Stimulated activated naive CD8-positive, alpha-beta T cell treated with anti-CD3 and anti-CD28 coated beads, Interleukin-15, Interleukin-2, amounts not matched to agents 100 ng/mL and 50 ng/mL, for 24 hours (primary cell): ENCODE measurements around the gene SUSD3.
A peak's percentile ranks its signal among the peaks of the same experiment; 100 is the strongest.
"Not testable (repeated sequence)": the region's sequence is repeated elsewhere in the genome, so short reads cannot be mapped to it uniquely, and the experiment has no call there.

Experiments used
- H3K27ac Mint-ChIP-seq: one replicate; pipeline ENCODE4 v1.8.0; 2021; ENCODE audit warnings: mild to moderate bottlenecking, mixed read lengths
- H3K27me3 Mint-ChIP-seq: one replicate; pipeline ENCODE4 v1.8.0; 2021; ENCODE audit warnings: mixed read lengths
- H3K36me3 Mint-ChIP-seq: one replicate; pipeline ENCODE4 v1.8.0; 2021; ENCODE audit warnings: low read depth, mixed read lengths
- H3K4me1 Mint-ChIP-seq: one replicate; pipeline ENCODE4 v1.8.0; 2021; ENCODE audit warnings: low read depth, mixed read lengths
- H3K4me3 Mint-ChIP-seq: one replicate; pipeline ENCODE4 v1.8.0; 2021; ENCODE audit warnings: mild to moderate bottlenecking, mixed read lengths
- H3K9me3 Mint-ChIP-seq: one replicate; pipeline ENCODE4 v1.8.0; 2021; ENCODE audit warnings: mixed read lengths

Gene SUSD3

GRCh38 chr9:93058355-93059010, at the start of gene SUSD3:
Gene SUSD3 (plus strand): TSS chr9:93058701. CDS start chr9:93058743, 42 bp downstream.
- Mint-ChIP-seq H3K4me3 (peak within 1 kb of the TSS; percentile 89), H3K27me3 (no peaks in the 10 kb centered on the region), H3K36me3 (no peaks in the 10 kb centered on the region), H3K27ac (peak within 1 kb of the TSS; percentile 91), H3K4me1 (peaks cover 66% of the 10 kb centered on the region), H3K9me3 (no peaks in the 10 kb centered on the region)

DNA sequence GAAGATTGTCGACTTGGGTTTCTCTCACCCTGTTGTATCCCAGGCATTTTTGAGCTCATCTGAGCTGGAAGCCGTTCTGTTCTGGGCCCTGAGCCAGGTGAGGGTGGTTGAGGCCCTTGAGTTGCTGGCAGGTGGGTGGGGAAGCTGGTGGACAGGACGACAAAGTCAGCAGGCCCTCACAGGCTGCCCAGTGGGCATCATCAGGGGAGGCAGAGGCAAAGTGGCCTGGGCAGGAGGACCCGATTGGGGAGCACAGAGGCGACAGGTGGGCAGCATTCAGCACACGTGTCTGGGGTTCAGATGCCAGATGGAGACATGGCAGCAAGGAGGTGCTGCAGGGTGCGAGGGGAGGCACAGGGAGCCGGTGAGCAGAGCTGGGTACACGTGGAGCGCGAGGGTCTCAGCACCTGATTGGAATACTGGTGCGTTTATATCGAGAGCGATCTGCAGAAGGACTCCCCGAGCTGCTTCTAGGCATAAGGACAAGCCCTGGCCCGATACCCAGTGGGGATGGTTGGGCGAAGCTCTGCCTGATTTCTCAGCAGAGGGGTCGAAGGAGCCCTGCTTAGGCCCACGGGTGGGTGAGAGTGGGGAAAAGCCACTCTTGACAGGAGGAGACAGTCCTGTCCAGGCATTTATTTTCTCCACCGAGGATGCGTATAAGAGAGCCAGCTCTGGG, 49.0 kb upstream of the SUSD3 start:
- H3K9me3 Mint-ChIP-seq = no peaks in the 10 kb centered on the region
- peaks cover 40% of the 10 kb centered on the region for H3K36me3 Mint-ChIP-seq
- H3K4me1 Mint-ChIP-seq = peaks cover 5% of the 10 kb centered on the region
- H3K27me3 Mint-ChIP-seq = no peaks in the 10 kb centered on the region
- no peak overlapping the region for H3K4me3 Mint-ChIP-seq
- H3K27ac Mint-ChIP-seq = no peak overlapping the region

GRCh38 chr9:93010056-93010455, 48.4 kb upstream of the SUSD3 start:
- H3K27ac Mint-ChIP-seq = no peak overlapping the region
- no peak overlapping the region for H3K4me3 Mint-ChIP-seq
- H3K9me3 Mint-ChIP-seq = no peaks in the 10 kb centered on the region

DNA sequence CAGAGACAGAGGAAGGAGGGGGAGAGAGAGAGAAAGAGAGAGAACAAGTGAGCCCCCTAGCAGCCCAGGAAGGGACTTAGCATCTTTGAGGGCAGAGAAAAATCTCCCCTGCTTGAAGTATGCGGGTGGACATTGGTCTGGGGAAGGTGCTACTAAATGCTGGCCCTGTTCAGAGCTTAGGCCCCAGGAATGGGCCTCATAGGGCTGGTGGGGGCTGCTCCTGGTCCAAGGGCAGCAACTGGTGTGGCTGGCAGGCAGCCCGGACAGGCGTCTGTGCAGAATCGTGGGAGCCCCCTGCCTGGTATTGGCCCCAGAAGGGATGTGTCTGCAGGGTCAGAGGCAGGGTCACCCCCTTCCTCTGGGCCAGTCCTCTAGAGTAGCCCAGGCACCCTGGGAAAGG, 47.8 kb upstream of the SUSD3 start:
- Mint-ChIP-seq H3K4me3 (no peak overlapping the region), H3K4me1 (peaks cover 4% of the 10 kb centered on the region), H3K27me3 (no peaks in the 10 kb centered on the region), H3K9me3 (no peaks in the 10 kb centered on the region), H3K27ac (peak overlapping the region; percentile 61), H3K36me3 (peaks cover 38% of the 10 kb centered on the region)

More at GRCh38 chr9:93010056-93010455, 48.4 kb upstream of the SUSD3 start:
- H3K27me3 Mint-ChIP-seq = no peaks in the 10 kb centered on the region
- H3K4me1 Mint-ChIP-seq = peaks cover 4% of the 10 kb centered on the region
- peaks cover 38% of the 10 kb centered on the region for H3K36me3 Mint-ChIP-seq

DNA sequence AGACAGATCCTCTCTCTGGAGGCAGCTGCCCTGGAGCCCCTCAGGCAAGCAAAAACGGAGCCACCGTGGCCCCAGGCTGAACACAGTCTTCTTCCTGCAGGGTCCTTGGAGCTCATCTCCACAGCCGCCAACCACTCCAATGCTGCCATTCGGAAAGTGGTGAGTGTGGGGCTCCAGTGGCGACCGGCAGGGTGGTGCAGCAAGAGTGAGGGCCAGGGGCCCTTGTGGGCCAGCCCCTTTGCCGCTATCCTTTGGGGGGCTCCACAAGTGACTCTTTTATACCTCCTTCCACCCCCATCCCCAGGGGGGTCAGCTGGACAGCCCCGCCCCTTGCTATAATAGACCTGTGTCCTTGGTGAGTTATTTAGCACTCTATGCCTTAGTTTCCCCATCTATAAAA, 47.4 kb upstream of the SUSD3 start:
- H3K36me3 Mint-ChIP-seq = peaks cover 35% of the 10 kb centered on the region
- H3K4me1 Mint-ChIP-seq = peaks cover 4% of the 10 kb centered on the region
- no peaks in the 10 kb centered on the region for H3K9me3 Mint-ChIP-seq
- H3K27ac Mint-ChIP-seq = no peak overlapping the region
- H3K4me3 Mint-ChIP-seq = no peak overlapping the region
- H3K27me3 Mint-ChIP-seq = no peaks in the 10 kb centered on the region

GRCh38 chr9:93012963-93013855, 45.3 kb upstream of the SUSD3 start:
- no peak overlapping the region for H3K4me3 Mint-ChIP-seq
- H3K36me3 Mint-ChIP-seq = peaks cover 32% of the 10 kb centered on the region
- H3K27me3 Mint-ChIP-seq = no peaks in the 10 kb centered on the region
- no peaks in the 10 kb centered on the region for H3K9me3 Mint-ChIP-seq
- peaks cover 4% of the 10 kb centered on the region for H3K4me1 Mint-ChIP-seq
- H3K27ac Mint-ChIP-seq = peak overlapping the region; percentile 31

GRCh38 chr9:93013856-93014582, 44.5 kb upstream of the SUSD3 start:
- peaks cover 35% of the 10 kb centered on the region for H3K36me3 Mint-ChIP-seq
- no peaks in the 10 kb centered on the region for H3K27me3 Mint-ChIP-seq

DNA sequence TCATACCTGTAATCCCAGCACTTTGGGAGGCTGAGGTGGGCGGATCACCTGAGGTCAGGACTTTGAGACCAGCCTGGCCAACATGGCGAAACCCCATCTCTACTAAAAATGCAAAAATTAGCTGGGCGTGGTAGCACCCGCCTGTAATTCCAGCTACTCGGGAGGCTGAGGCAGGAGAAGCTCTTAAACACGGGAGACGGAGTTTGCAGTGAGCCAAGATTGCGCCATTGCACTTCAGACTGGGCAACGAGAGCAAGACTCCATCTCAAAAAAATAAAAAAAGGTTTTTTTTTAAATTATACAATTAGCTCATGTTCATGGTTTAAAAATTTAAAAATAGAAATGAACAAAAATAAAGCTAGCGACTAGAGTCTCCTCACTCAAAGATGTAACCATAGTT, 43.3 kb upstream of the SUSD3 start:
- not testable (repeated sequence) for H3K4me1 Mint-ChIP-seq, H3K27me3 Mint-ChIP-seq, H3K9me3 Mint-ChIP-seq, H3K4me3 Mint-ChIP-seq, H3K27ac Mint-ChIP-seq
- H3K36me3 Mint-ChIP-seq = peaks cover 38% of the 10 kb centered on the region

More at GRCh38 chr9:93013856-93014582, 44.5 kb upstream of the SUSD3 start:
- no peaks in the 10 kb centered on the region for H3K4me1 Mint-ChIP-seq
- no peak overlapping the region for H3K4me3 Mint-ChIP-seq
- no peaks in the 10 kb centered on the region for H3K9me3 Mint-ChIP-seq
- H3K27ac Mint-ChIP-seq = peak overlapping the region; percentile 28

GRCh38 chr9:93017621-93018020, 40.9 kb upstream of the SUSD3 start:
- Mint-ChIP-seq H3K9me3 (no peaks in the 10 kb centered on the region), H3K36me3 (peaks cover 50% of the 10 kb centered on the region), H3K4me3 (no peak overlapping the region), H3K27me3 (no peaks in the 10 kb centered on the region), H3K4me1 (peaks cover 19% of the 10 kb centered on the region), H3K27ac (peak overlapping the region; percentile 58)

DNA sequence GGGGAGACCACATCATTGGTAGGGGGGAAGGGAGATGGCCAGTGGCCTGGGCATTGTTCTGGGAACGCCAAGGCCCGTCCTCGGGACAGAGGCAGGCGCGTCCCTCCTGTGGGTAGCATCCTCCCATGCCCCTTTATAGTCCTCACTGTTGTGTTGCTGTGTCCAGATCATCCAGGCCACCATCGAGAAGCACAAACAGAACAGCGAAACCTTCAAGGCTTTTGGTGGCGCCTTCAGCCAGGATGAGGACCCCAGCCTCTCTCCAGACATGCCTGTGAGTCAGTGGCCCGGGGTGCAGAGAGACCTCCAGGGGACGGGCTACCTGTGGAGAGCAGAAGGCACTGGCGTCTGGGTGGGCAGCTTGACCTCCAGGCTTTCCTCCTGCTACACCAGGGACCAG, 38.4 kb upstream of the SUSD3 start:
- H3K27me3 Mint-ChIP-seq = no peaks in the 10 kb centered on the region
- peaks cover 38% of the 10 kb centered on the region for H3K36me3 Mint-ChIP-seq
- peaks cover 32% of the 10 kb centered on the region for H3K4me1 Mint-ChIP-seq
- H3K4me3 Mint-ChIP-seq = no peak overlapping the region
- peak overlapping the region; percentile 67 for H3K27ac Mint-ChIP-seq
- no peaks in the 10 kb centered on the region for H3K9me3 Mint-ChIP-seq

DNA sequence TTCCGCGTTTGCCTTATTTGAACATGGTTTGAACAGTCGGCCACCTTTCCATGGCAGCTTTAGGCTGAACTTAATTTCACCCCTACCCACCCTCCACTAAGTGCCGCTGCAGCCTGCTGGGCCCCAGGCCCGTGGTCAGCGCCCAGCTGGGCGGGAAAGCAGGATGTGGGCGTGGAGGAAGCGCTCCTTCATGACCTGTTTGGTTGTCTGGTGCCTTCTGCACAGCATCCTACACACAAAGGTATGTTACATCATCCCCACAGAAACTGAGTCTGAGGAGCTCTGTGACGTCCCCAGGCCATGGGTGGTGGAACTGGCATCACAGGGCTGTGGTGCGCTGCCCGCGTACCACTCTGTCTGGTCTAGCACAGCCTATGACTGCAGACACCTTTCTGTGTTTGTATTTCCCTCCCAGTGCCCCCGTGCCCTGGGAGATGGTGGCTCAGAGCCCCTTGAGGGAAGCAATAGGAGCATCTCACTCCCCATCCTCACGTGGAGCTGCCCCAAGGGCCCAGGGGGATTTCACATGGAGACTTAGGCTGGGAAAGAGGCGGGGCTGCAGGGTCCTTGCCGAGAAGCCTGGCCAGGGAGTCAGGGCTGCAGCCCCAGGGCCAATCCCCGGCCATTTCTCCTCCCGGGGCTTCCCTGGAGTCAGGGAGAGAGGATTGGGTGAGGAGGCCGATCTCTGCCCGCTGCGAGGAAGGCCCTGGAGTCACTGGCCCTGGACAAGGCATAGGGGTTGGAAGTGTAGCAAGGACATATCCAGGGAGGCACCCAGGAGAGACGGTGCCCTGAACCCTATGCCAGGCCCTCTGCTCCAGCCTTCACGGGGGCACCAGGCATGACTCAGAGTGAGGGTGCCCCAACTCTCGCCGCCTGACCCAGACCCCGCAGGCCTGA, 37.5 kb upstream of the SUSD3 start:
- peaks cover 37% of the 10 kb centered on the region for H3K4me1 Mint-ChIP-seq
- H3K4me3 Mint-ChIP-seq = no peak overlapping the region
- peak overlapping the region; percentile 67 for H3K27ac Mint-ChIP-seq
- no peaks in the 10 kb centered on the region for H3K27me3 Mint-ChIP-seq
- H3K36me3 Mint-ChIP-seq = peaks cover 35% of the 10 kb centered on the region
- no peaks in the 10 kb centered on the region for H3K9me3 Mint-ChIP-seq

DNA sequence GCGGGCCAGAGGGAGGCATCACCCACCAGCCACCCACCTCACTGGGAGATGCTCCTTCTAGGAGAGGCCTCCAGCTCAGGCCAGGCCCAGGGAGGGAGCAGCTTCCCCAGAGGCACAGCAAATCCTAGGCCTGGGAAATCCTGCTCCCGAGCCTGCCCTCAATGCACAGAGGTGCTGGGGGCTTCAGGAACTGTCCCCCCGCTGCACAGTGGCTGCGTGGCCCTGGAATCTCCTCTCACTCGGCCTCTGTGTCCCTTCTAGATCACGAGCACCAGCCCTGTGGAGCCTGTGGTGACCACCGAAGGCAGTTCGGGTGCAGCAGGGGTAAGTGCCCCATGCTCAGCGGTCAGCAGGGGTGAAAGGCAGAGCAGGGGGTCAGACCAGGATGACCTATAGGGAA, 36.4 kb upstream of the SUSD3 start:
- H3K4me3 Mint-ChIP-seq = no peak overlapping the region
- no peaks in the 10 kb centered on the region for H3K27me3 Mint-ChIP-seq
- H3K27ac Mint-ChIP-seq = no peak overlapping the region
- H3K4me1 Mint-ChIP-seq = peaks cover 43% of the 10 kb centered on the region
- no peaks in the 10 kb centered on the region for H3K9me3 Mint-ChIP-seq
- peaks cover 35% of the 10 kb centered on the region for H3K36me3 Mint-ChIP-seq

GRCh38 chr9:93022721-93023520, 35.6 kb upstream of the SUSD3 start:
- Mint-ChIP-seq H3K27me3 (no peaks in the 10 kb centered on the region), H3K4me3 (no peak overlapping the region), H3K4me1 (peaks cover 52% of the 10 kb centered on the region), H3K27ac (peak overlapping the region; percentile 36), H3K36me3 (peaks cover 33% of the 10 kb centered on the region), H3K9me3 (no peaks in the 10 kb centered on the region)
